ENCODE measurements around the gene NCMAP. TPM values are rescaled to one million over a fixed set of nuclear protein-coding genes. Genes with fewer than 3 reads are reported as not detected.

Gene NCMAP
- total RNA-seq, 1 experiment from 2014 or later, result not detected

- Histone ChIP-seq H3K36me3 (ENCODE audit: insufficient read depth, low read length, poor library complexity, severe bottlenecking) (no peaks in the 10 kb centered on the region), H3K27me3 (replicated peaks; ENCODE audit: insufficient read depth, low read depth, low read length, poor library complexity) (peaks cover 7% of the 10 kb centered on the region), H3K4me1 (ENCODE audit: insufficient read depth, low read length, poor library complexity, severe bottlenecking) (no peaks in the 10 kb centered on the region), H3K27ac (ENCODE audit: low read depth, low read length, poor library complexity, severe bottlenecking) (no peak overlapping the region), H3K4me3 (ENCODE audit: low read depth, low read length, poor library complexity, severe bottlenecking) (no peak overlapping the region), H3K9me3 (ENCODE audit: low read depth, low read length, poor library complexity, severe bottlenecking) (no peaks in the 10 kb centered on the region)
- BruUV-seq (replicated peaks), result no TSS peak
- POLR2A ChIA-PET (ENCODE audit: low non-redundant PET), result no interaction called here
- CTCF ChIA-PET, result no interaction called here
- intact Hi-C loops (cut with micrococcal nuclease; ENCODE audit: unreplicated experiment), result no loop called here
- no peak for DNase-seq (ENCODE audit: low spot score)
- TF ChIP-seq EZH2 (IDR thresholded peaks at IDR 0.05; ENCODE audit: borderline replicate concordance, low read depth, low read length, poor library complexity, severe bottlenecking), result no peak
- no peak for TF ChIP-seq CTCF (conservative IDR thresholded peaks at IDR 0.05; ENCODE audit: low read depth, low read length)
These were observed 64.8 kb downstream of the NCMAP start for GRCh38 chr1:24620678-24621077.

GRCh38 chr1:24621121-24621520, 65.2 kb downstream of the NCMAP start:
- POLR2A ChIA-PET (ENCODE audit: low non-redundant PET), result no interaction called here
- CTCF ChIA-PET, result no interaction called here
- peaks cover 3% of the 10 kb centered on the region for H3K27me3 ChIP-seq (replicated peaks; ENCODE audit: insufficient read depth, low read depth, low read length, poor library complexity)
- no peak overlapping the region for H3K4me3 ChIP-seq (ENCODE audit: low read depth, low read length, poor library complexity, severe bottlenecking)
- DNase-seq (ENCODE audit: low spot score), result no peak
- no peaks in the 10 kb centered on the region for H3K36me3 ChIP-seq (ENCODE audit: insufficient read depth, low read length, poor library complexity, severe bottlenecking)
- H3K9me3 ChIP-seq (ENCODE audit: low read depth, low read length, poor library complexity, severe bottlenecking), result no peaks in the 10 kb centered on the region
- intact Hi-C loops (cut with micrococcal nuclease; ENCODE audit: unreplicated experiment), result no loop called here
- H3K27ac ChIP-seq (ENCODE audit: low read depth, low read length, poor library complexity, severe bottlenecking), result no peak overlapping the region
- no TSS peak for BruUV-seq (replicated peaks)
- TF ChIP-seq EZH2 (IDR thresholded peaks at IDR 0.05; ENCODE audit: borderline replicate concordance, low read depth, low read length, poor library complexity, severe bottlenecking) (no peak), CTCF (conservative IDR thresholded peaks at IDR 0.05; ENCODE audit: low read depth, low read length) (no peak)
- H3K4me1 ChIP-seq (ENCODE audit: insufficient read depth, low read length, poor library complexity, severe bottlenecking), result no peaks in the 10 kb centered on the region

- Histone ChIP-seq H3K27ac (ENCODE audit: low read depth, low read length, poor library complexity, severe bottlenecking) (no peak overlapping the region), H3K4me3 (ENCODE audit: low read depth, low read length, poor library complexity, severe bottlenecking) (no peak overlapping the region), H3K9me3 (ENCODE audit: low read depth, low read length, poor library complexity, severe bottlenecking) (no peaks in the 10 kb centered on the region), H3K36me3 (ENCODE audit: insufficient read depth, low read length, poor library complexity, severe bottlenecking) (no peaks in the 10 kb centered on the region), H3K27me3 (replicated peaks; ENCODE audit: insufficient read depth, low read depth, low read length, poor library complexity) (no peaks in the 10 kb centered on the region), H3K4me1 (ENCODE audit: insufficient read depth, low read length, poor library complexity, severe bottlenecking) (no peaks in the 10 kb centered on the region)
- TF ChIP-seq CTCF (conservative IDR thresholded peaks at IDR 0.05; ENCODE audit: low read depth, low read length) (no peak), EZH2 (IDR thresholded peaks at IDR 0.05; ENCODE audit: borderline replicate concordance, low read depth, low read length, poor library complexity, severe bottlenecking) (no peak)
- ChIA-PET POLR2A (ENCODE audit: low non-redundant PET) (no interaction called here), CTCF (no interaction called here)
- intact Hi-C loops (cut with micrococcal nuclease; ENCODE audit: unreplicated experiment), result no loop called here
- no TSS peak for BruUV-seq (replicated peaks)
- DNase-seq (ENCODE audit: low spot score), result no peak
These were observed 66.3 kb downstream of the NCMAP start for GRCh38 chr1:24622218-24622617.
